Uterus (tissue), 4 donors: ENCODE measurements around the gene IL16. TPM values are rescaled to one million over a fixed set of nuclear protein-coding genes. Genes with fewer than 3 reads are reported as not detected.

ENCODE experiments used
- DNase-seq, 2 donors: peaks; one replicate each; pipeline ENCODE4 v3.0.0-alpha.2; 2019 to 2020
- H3K27ac ChIP-seq, 2 donors: fragments of 200-600 bp; sonication (generic); 1 replicate in 1 of 2; 2 replicates in 1 of 2; pipeline ENCODE4 v1.5.1; 2016 to 2018
- H3K27me3 ChIP-seq, 2 donors: fragments of 200-600 bp; sonication (generic); one replicate each; pipeline ENCODE4 v1.5.1; 2018 to 2019; ENCODE audit warnings: control low read depth in 1 of 2
- H3K36me3 ChIP-seq, 2 donors: fragments of 200-600 bp; sonication (generic); one replicate each; pipeline ENCODE4 v1.5.1; 2019; ENCODE audit warnings: control low read depth in 1 of 2
- H3K4me1 ChIP-seq, 2 donors: fragments of 200-600 bp; sonication (generic); one replicate each; pipeline ENCODE4 v1.5.1; 2018 to 2019; ENCODE audit warnings: control low read depth in 1 of 2
- H3K4me3 ChIP-seq, 2 donors: fragments of 200-600 bp; sonication (generic); 1 replicate in 1 of 2; 2 replicates in 1 of 2; pipeline ENCODE4 v1.5.1; 2018 to 2019; ENCODE audit warnings: mild to moderate bottlenecking in 1 of 2
- H3K9me3 ChIP-seq, 2 donors: fragments of 200-600 bp; sonication (generic); one replicate each; pipeline ENCODE4 v1.5.1; 2019; ENCODE audit warnings: control low read depth in 1 of 2
- CTCF ChIP-seq, 4 experiments: fragments of 200-600 bp in 2 of 4; fragments of 450-650 bp in 2 of 4; sonication (generic) in 2 of 4; IDR thresholded peaks; one replicate each; pipeline ENCODE4 v1.5.1; 2016 to 2019; ENCODE audit warnings: antibody characterized with exemption in 4 of 4, mild to moderate bottlenecking in 2 of 4, moderate library complexity in 1 of 4
- POLR2A ChIP-seq, 2 donors: fragments of 450-650 bp; IDR thresholded peaks; one replicate each; pipeline ENCODE4 v1.6.1; 2016; ENCODE audit warnings: antibody characterized with exemption in 2 of 2, mild to moderate bottlenecking in 1 of 2, moderate library complexity in 1 of 2
- intact Hi-C: fragments of 100-400 bp; cut with DNase I; formaldehyde crosslinking; loops from one replicate; pipeline ENCODE4 v1.15.1; 2023; ENCODE audit warnings: low total_unique reads
- total RNA-seq, 4 donors: library from RNA; depleted of rRNA in 3 of 4; stranded (reverse); fragments of >200 nt in 3 of 4; gene quantifications; one replicate each; pipeline versions ENCODE4 v1.1.0 to v1.2.4, GENCODE V29; 2014 to 2023
- donor health status: DM: yes; HTN: yes; CAD: no.

IL16 gene
- total RNA-seq, 4 donors from 2014 or later, result 16.6 to 69.2 (median 23.1) TPM

- TF ChIP-seq CTCF (IDR thresholded peaks at IDR 0.05), result no peak
Measured at GRCh38 chr15:81313686-81314085, 117.0 kb downstream of the IL16 start.

GRCh38 chr15:81314378-81314777 is 117.7 kb downstream of the IL16 start:
- DNase-seq, result no peak
- Histone ChIP-seq H3K27me3 (no peaks in the 10 kb centered on the region), H3K4me1 (peaks cover 7 to 10% of the 10 kb centered on the region in 2 donors), H3K4me3 (no peak overlapping the region), H3K36me3 (no peaks in the 10 kb centered on the region), H3K9me3 (no peaks in the 10 kb centered on the region), H3K27ac (peak overlapping the region in 1 of 2 donors; percentile 17)
- intact Hi-C loops, result no loop called here
- no peak for TF ChIP-seq CTCF (IDR thresholded peaks at IDR 0.05)
- no peak for TF ChIP-seq POLR2A (IDR thresholded peaks at IDR 0.05)

More at GRCh38 chr15:81313686-81314085, 117.0 kb downstream of the IL16 start:
- no peak for DNase-seq
- no peaks in the 10 kb centered on the region for H3K27me3 ChIP-seq
- no peaks in the 10 kb centered on the region for H3K36me3 ChIP-seq
- peak overlapping the region; percentile 83 to 88 for H3K27ac ChIP-seq
- H3K4me3 ChIP-seq, result no peak overlapping the region
- H3K4me1 ChIP-seq, result peaks cover 7 to 10% of the 10 kb centered on the region in 2 donors
- no peaks in the 10 kb centered on the region for H3K9me3 ChIP-seq
- intact Hi-C loops, result no loop called here

GRCh38 chr15:81315452-81316175 is 118.9 kb downstream of the IL16 start:
- Histone ChIP-seq H3K36me3 (no peaks in the 10 kb centered on the region), H3K4me3 (no peak overlapping the region), H3K4me1 (peaks cover 7 to 10% of the 10 kb centered on the region in 2 donors), H3K9me3 (no peaks in the 10 kb centered on the region), H3K27me3 (no peaks in the 10 kb centered on the region), H3K27ac (peak overlapping the region in 1 of 2 donors; percentile 8)
- no peak for DNase-seq
- TF ChIP-seq POLR2A (IDR thresholded peaks at IDR 0.05), result no peak
- TF ChIP-seq CTCF (IDR thresholded peaks at IDR 0.05), result no peak
- intact Hi-C loops, result no loop called here

GRCh38 chr15:81316267-81316666 is 119.6 kb downstream of the IL16 start:
- Histone ChIP-seq H3K4me3 (no peak overlapping the region), H3K27me3 (no peaks in the 10 kb centered on the region), H3K9me3 (no peaks in the 10 kb centered on the region), H3K36me3 (no peaks in the 10 kb centered on the region), H3K4me1 (peaks cover 7 to 10% of the 10 kb centered on the region in 2 donors), H3K27ac (peak overlapping the region in 1 of 2 donors; percentile 8)
- intact Hi-C loops, result no loop called here
- no peak for DNase-seq
- TF ChIP-seq CTCF (IDR thresholded peaks at IDR 0.05) (no peak), POLR2A (IDR thresholded peaks at IDR 0.05) (no peak)

- no peaks in the 10 kb centered on the region for H3K9me3 ChIP-seq
- intact Hi-C loops, result no loop called here
- no peak for DNase-seq
- peaks cover 3 to 7% of the 10 kb centered on the region in 2 donors for H3K4me1 ChIP-seq
- H3K36me3 ChIP-seq, result no peaks in the 10 kb centered on the region
- H3K27me3 ChIP-seq, result no peaks in the 10 kb centered on the region
- H3K27ac ChIP-seq, result no peak overlapping the region
- no peak for TF ChIP-seq POLR2A (IDR thresholded peaks at IDR 0.05)
- TF ChIP-seq CTCF (IDR thresholded peaks at IDR 0.05), result no peak
- no peak overlapping the region for H3K4me3 ChIP-seq
Measured at GRCh38 chr15:81317642-81318017, 121.0 kb downstream of the IL16 start.
